ENCODE measurements around the gene CMSS1.

CMSS1 gene

DNA sequence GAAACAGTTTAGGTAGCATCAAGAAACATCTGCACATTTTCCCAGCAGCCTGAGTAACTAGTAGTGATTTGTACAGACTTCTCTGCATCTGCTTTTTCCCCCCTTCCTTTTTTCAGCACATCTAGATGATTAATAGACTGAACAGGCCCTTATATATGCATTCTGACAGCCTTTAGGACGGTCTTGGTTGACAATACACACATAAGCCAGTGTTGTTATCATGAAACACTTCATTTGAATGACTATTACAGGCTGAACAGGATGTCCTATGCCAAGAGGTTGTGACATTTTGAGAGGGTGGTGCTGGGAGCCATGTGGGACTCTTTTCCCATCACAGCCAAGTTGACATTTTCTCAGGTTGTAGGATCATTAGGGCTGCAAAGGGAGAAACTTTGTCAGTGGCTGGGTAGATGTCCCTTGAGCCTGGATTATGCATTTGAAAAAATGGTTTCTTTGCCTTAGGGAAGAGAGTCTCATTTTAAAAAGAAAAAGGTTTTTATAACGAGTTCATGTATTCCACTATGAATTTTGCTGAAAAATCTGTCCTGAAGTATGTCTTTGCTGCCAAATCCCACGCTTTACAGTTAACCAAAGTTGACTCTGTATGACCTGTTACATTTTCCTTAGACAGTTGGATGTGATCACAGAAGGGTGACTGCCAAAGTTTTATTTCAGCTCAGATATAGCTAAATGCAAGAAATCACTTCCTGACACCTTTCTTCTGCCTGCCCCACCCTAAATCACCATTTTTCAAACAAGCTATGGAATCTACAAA, 223.0 kb downstream of the CMSS1 start:
- Histone ChIP-seq H3K36me3 (replicated peaks) (no peaks in the 10 kb centered on the region), H3K4me3 (ENCODE audit: low read depth, low read length) (no peak overlapping the region), H3K27me3 (replicated peaks) (no peaks in the 10 kb centered on the region), H3K27ac (peak overlapping the region; percentile 94)
- peak; percentile 65 for DNase-seq
- in situ Hi-C loops (cut with HindIII; ENCODE audit: low pct_ligation_motif_present, low sequenced_read_pairs) = no loop called here
- TF ChIP-seq, protein P1, sequence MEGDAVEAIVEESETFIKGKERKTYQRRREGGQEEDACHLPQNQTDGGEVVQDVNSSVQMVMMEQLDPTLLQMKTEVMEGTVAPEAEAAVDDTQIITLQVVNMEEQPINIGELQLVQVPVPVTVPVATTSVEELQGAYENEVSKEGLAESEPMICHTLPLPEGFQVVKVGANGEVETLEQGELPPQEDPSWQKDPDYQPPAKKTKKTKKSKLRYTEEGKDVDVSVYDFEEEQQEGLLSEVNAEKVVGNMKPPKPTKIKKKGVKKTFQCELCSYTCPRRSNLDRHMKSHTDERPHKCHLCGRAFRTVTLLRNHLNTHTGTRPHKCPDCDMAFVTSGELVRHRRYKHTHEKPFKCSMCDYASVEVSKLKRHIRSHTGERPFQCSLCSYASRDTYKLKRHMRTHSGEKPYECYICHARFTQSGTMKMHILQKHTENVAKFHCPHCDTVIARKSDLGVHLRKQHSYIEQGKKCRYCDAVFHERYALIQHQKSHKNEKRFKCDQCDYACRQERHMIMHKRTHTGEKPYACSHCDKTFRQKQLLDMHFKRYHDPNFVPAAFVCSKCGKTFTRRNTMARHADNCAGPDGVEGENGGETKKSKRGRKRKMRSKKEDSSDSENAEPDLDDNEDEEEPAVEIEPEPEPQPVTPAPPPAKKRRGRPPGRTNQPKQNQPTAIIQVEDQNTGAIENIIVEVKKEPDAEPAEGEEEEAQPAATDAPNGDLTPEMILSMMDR (IDR thresholded peaks at IDR 0.05; ENCODE audit: low read depth, low read length, missing control alignments) = no peak

DNA sequence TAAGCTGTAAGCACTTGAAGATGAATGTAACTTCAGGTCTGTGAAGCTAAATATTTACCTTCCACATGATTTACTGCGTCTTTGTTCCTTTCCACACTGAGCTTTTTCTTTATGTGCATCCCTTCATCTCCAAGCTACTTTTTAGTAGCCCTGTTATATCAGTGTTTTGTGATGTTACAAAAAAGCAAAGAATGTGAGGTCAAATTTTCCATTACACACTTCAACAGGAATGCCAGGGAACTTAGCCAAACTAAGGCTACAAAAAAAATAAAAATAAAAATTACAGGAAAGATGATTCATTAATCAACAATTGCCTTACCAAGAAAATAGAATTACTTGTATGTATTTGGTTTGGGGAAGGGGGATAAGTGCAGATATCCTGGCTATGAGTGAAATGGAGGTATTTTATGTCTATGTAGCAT, 223.7 kb downstream of the CMSS1 start:
- Histone ChIP-seq H3K36me3 (replicated peaks) (no peaks in the 10 kb centered on the region), H3K4me3 (ENCODE audit: low read depth, low read length) (no peak overlapping the region), H3K27me3 (replicated peaks) (no peaks in the 10 kb centered on the region), H3K27ac (peak overlapping the region; percentile 94)
- TF ChIP-seq, protein P1 (IDR thresholded peaks at IDR 0.05; ENCODE audit: low read depth, low read length, missing control alignments) = no peak
- in situ Hi-C loops (cut with HindIII; ENCODE audit: low pct_ligation_motif_present, low sequenced_read_pairs) = no loop called here
- DNase-seq = peak; percentile 64

DNA sequence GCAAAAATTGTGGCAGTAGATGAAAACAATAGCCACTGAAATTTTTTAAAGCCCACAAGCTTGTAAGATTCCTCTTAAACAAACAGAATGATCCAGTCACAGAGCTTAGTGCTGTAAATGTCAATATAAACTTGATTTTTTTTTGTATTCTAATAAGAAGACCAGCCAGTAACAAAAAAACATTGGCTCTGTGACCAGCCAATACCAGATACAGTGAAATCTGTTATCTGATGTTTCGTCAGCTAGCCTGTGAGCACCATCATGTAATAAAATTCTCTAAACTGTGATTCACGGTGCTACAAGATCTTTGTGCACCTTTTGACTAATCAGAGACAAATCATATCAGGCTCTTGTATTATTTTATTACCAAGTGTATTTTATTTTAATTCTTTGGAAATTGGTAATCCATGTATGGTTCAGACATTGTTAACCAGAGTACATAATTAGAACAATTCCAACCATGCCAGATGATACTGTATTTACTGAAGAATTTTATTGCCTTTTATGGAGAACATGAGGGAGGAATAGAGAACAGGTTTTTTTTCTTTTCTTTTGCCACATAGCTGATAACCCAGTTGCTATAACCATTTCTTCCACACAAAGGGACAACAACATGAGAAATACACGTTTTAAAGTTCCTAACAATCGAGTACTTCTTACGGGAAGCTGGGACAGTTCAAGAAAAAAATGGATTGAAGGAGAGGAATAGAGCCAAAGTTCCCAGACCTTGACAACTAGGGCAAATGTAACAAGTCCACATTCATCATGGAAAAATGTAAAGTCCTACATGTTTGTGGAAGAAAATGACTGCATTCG, 224.7 kb downstream of the CMSS1 start:
- no peaks in the 10 kb centered on the region for H3K36me3 ChIP-seq (replicated peaks)
- peak; percentile 91 for DNase-seq
- H3K27ac ChIP-seq = peak overlapping the region; percentile 94
- TF ChIP-seq, protein P1 (IDR thresholded peaks at IDR 0.05; ENCODE audit: low read depth, low read length, missing control alignments) = no peak
- in situ Hi-C loops (cut with HindIII; ENCODE audit: low pct_ligation_motif_present, low sequenced_read_pairs) = no loop called here
- H3K27me3 ChIP-seq (replicated peaks) = no peaks in the 10 kb centered on the region
- H3K4me3 ChIP-seq (ENCODE audit: low read depth, low read length) = no peak overlapping the region

DNA sequence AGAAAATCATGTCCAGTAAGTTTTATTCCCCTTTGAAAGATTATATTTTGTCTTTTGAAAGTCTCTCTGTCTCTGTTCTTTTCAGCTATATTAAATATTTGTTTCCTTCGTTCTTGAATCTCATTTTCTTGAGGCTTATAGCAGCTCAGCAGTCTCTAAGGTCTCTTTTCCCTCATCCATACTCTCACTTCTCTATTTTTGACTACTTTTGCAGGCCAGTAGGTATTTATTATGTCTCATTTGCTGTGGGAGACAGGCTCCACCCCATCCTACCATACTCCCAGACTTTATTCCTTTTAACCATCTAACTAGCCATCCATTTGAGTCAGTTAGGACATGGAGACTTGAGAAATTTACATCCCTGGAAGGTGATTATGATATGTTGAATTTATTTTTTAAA, 225.6 kb downstream of the CMSS1 start:
- Histone ChIP-seq H3K27me3 (replicated peaks) (no peaks in the 10 kb centered on the region), H3K27ac (peak overlapping the region; percentile 94), H3K4me3 (ENCODE audit: low read depth, low read length) (no peak overlapping the region), H3K36me3 (replicated peaks) (no peaks in the 10 kb centered on the region)
- TF ChIP-seq, protein P1 (IDR thresholded peaks at IDR 0.05; ENCODE audit: low read depth, low read length, missing control alignments) = no peak
- DNase-seq = no peak
- in situ Hi-C loops (cut with HindIII; ENCODE audit: low pct_ligation_motif_present, low sequenced_read_pairs) = no loop called here

DNA sequence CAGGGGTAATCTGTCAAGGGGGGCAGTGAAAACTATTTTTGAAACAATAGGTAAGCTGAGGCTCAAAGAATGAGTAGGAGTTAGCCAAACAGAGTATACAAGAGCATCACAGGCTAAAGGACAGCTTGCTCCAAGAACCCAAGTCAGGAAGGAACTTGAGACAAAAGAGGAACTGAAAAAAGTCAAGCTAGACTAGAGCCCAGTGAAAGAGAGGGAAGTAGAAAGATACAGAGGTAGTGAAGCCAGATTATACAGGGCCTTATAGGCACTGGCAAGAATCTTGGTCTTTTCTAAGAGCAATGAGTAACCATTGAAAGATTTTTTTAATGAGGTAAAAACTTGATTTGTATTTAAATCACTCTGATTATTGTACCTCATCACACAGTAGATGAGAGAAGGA, 226.7 kb downstream of the CMSS1 start:
- Histone ChIP-seq H3K27me3 (replicated peaks) (no peaks in the 10 kb centered on the region), H3K27ac (no peak overlapping the region), H3K4me3 (ENCODE audit: low read depth, low read length) (no peak overlapping the region), H3K36me3 (replicated peaks) (no peaks in the 10 kb centered on the region)
- no peak for DNase-seq
- in situ Hi-C loops (cut with HindIII; ENCODE audit: low pct_ligation_motif_present, low sequenced_read_pairs) = no loop called here
- TF ChIP-seq, protein P1 (IDR thresholded peaks at IDR 0.05; ENCODE audit: low read depth, low read length, missing control alignments) = no peak

All from brain microvascular endothelial cell (primary cell).